Measurements from ENCODE around the gene PET100. TPM values are rescaled to one million over a fixed set of nuclear protein-coding genes. Genes with fewer than 3 reads are reported as not detected.
"Not testable (repeated sequence)": the region's sequence is repeated elsewhere in the genome, so short reads cannot be mapped to it uniquely, and the experiment has no call there.

PET100 gene
- total RNA-seq, 1 experiment from 2014 or later = 69.0 TPM

DNA sequence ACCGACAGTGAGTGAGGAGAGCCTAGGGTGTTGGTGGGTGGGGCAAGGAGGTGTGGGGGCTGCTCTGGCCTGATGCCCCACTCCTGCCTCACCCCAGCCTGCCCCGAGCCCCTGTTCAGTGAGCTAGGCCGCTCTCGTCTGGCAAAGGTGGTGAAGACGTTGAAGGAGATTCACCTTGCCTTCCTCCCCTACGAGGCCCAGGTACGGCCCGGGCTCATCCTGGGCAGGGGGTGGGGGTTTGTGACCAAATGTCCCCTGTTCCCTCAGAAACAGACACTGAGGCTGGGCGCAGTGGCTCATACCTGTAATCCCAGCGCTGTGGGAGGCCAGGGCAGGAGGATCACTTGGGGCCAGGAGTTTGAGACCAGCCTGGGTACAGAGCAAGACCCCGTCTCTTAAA lies 11.2 kb downstream of the PET100 start:
- Histone ChIP-seq H3K9me3 (no peaks in the 10 kb centered on the region), H3K36me3 (no peaks in the 10 kb centered on the region), H3K27me3 (peaks cover 33% of the 10 kb centered on the region), H3K4me3 (no peak overlapping the region)
- DNase-seq = no peak

DNA sequence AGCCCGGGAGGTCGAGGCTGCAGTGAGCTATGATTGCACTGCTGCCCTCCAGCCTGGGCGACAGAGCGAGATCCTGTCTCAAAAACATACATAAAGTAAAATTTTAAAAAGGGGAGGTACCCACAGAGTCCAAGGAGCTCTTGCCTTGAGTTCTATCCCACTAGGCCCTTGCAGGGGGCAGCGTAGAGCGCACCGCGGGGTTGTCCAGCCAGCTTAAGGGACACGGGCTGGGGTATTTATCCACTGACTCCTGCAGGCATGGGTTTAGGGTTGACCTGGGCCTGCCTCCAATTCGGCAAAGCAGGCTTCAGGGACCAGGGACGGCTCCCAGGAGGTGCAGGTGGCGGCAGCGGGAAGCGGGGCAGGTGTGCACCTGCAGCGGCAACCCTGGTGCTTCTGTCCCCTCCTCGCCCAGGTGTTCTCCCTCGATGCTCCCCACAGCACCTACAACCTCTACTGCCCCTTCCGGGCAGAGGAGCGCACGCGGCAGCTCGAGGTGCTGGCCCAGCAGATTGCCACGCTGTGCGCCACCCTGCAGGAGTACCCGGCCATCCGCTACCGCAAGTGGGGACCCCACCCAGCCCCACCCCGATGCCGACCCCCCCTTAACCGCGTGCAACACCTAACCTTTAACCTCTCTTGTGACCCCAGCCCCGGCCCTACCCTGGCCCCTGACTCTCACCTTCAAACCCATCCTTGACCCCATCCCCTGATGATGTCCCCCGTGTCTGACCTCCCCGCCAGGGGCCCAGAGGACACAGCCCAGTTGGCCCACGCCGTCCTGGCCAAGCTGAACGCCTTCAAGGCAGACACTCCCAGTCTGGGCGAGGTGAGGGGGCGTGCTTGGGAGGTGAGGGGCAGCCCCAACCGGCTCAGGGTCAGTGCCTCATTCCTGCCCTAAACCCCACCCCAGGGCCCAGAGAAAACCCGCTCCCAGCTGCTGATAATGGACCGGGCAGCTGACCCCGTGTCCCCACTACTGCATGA lies 12.0 kb downstream of the PET100 start:
- Histone ChIP-seq H3K4me3 (no peak overlapping the region), H3K36me3 (no peaks in the 10 kb centered on the region), H3K27me3 (peaks cover 28% of the 10 kb centered on the region), H3K9me3 (no peaks in the 10 kb centered on the region)
- DNase-seq = no peak

DNA sequence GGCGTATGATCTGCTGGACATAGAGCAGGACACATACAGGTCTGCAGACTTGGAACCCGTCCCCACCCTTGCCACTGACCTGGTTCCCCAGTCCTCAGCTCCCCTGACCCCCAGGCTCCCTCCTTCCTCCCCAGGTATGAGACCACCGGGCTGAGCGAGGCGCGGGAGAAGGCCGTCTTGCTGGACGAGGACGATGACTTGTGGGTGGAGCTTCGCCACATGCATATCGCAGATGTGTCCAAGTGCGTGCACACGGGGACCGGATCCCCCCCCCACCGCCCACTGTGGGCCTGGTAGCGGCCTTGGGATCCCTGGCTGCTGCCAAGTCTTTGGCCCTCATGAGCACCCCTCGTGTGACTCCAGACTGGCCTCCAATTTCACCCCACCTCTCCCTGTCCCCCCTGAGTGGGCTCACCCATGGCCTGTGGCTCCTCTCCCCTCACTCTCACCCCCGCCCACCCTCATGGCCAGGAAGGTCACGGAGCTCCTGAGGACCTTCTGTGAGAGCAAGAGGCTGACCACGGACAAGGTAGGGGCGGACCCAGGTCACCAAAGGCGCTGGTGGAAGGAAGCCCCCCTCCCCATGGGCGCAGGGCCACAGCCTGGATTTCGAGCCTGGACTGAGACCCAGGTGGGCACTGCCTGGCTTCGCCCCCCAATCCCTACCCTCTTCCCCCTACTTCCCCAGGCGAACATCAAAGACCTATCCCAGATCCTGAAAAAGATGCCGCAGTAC lies 12.9 kb downstream of the PET100 start:
- Histone ChIP-seq H3K9me3 (no peaks in the 10 kb centered on the region), H3K27me3 (peaks cover 19% of the 10 kb centered on the region), H3K36me3 (no peaks in the 10 kb centered on the region), H3K4me3 (no peak overlapping the region)
- no peak for DNase-seq

DNA sequence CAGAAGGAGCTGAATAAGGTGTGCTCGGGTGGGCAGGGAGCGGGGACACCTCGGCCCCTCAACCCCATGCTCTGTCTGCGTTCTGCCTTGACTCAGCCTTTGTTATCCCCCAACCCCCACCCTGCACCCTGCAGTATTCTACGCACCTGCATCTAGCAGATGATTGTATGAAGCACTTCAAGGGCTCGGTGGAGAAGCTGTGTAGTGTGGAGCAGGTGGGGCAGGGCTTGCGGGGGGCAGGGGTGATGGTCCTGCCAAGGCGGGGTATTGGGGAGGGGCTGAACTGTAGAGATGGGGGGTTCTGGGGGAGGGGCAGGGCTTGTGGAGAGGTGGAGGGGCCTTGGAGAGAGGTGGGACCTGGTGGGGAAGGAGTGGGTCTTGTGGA lies 13.4 kb downstream of the PET100 start:
- H3K9me3 ChIP-seq = no peaks in the 10 kb centered on the region
- H3K36me3 ChIP-seq = no peaks in the 10 kb centered on the region
- DNase-seq = no peak
- peaks cover 13% of the 10 kb centered on the region for H3K27me3 ChIP-seq
- H3K4me3 ChIP-seq = no peak overlapping the region

DNA sequence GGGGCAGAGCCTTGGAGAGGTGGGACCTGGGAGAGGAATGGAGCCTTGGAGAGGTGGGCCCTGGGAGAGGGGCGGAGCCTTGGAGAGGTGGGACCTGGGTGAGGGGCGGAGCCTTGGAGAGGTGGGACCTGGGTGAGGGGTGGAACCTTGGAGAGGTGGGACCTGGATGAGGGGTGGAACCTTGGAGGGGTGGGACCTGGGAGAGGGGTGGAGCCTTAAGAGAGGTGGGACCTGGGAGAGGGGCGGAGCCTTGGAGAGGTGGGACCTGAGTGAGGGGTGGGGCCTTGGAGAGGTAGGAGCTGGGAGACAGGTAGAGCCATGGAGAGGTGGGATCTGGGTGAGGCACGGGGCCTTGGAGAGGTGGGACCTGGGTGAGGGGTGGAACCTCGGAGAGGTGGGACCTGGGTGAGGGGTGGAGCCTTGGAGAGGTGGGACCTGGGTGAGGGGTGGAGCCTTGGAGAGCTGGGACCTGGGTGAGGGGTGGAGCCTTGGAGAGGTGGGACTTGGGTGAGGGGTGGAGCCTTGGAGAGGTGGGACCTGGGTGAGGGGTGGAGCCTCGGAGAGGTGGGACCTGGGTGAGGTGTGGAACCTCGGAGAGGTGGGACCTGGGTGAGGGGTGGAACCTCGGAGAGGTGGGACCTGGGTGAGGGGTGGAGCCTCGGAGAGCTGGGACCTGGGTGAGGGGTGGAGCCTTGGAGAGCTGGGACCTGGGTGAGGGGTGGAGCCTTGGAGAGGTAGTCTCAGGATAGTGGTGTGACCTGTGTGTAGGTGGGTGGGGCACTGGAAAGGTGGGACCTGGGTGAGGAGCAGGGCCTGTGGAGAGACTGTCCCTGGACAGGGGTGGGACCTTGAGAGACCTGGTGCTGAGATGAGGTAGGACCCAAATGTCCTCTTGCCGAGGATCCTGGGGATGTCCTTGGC lies 14.3 kb downstream of the PET100 start:
- H3K36me3 ChIP-seq, H3K4me3 ChIP-seq, DNase-seq, H3K27me3 ChIP-seq, H3K9me3 ChIP-seq: not testable (repeated sequence)

DNA sequence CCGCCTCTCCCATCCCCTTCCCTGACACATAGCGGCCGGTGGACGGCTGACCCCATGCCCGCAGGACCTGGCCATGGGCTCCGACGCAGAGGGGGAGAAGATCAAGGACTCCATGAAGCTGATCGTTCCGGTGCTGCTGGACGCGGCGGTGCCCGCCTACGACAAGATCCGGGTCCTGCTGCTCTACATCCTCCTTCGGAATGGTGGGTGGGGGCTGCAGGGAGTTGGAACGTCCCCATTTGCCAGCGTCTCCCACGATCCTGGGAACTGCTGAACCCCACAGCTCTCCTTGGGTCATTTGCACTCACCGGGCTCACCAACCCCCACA lies 14.9 kb downstream of the PET100 start:
- H3K27me3 ChIP-seq = peaks cover 10% of the 10 kb centered on the region; the same call in 1 of the 2 replicates
- no peaks in the 10 kb centered on the region for H3K9me3 ChIP-seq
- H3K4me3 ChIP-seq = no peak overlapping the region
- no peaks in the 10 kb centered on the region for H3K36me3 ChIP-seq
- DNase-seq = no peak

DNA sequence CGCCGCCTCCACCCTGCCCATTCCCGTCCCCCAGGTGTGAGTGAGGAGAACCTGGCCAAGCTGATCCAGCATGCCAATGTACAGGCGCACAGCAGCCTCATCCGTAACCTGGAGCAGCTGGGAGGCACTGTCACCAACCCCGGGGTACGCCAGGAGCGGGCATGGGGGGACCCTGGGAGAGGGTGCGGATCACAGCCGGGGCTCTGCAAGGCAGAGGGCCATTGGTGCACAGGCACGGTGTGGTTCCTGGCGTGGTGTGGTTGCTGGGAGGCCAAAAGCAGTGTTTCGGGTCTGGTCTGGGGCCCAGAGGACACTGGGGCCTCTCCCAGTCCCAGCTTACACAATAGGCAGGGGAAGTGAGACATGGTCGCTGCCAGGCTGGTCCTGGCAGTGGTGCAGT lies 15.6 kb downstream of the PET100 start:
- no peaks in the 10 kb centered on the region for H3K9me3 ChIP-seq
- H3K36me3 ChIP-seq = no peaks in the 10 kb centered on the region
- H3K4me3 ChIP-seq = no peak overlapping the region
- no peak for DNase-seq
- H3K27me3 ChIP-seq = peaks cover 13% of the 10 kb centered on the region; the same call in 1 of the 2 replicates

DNA sequence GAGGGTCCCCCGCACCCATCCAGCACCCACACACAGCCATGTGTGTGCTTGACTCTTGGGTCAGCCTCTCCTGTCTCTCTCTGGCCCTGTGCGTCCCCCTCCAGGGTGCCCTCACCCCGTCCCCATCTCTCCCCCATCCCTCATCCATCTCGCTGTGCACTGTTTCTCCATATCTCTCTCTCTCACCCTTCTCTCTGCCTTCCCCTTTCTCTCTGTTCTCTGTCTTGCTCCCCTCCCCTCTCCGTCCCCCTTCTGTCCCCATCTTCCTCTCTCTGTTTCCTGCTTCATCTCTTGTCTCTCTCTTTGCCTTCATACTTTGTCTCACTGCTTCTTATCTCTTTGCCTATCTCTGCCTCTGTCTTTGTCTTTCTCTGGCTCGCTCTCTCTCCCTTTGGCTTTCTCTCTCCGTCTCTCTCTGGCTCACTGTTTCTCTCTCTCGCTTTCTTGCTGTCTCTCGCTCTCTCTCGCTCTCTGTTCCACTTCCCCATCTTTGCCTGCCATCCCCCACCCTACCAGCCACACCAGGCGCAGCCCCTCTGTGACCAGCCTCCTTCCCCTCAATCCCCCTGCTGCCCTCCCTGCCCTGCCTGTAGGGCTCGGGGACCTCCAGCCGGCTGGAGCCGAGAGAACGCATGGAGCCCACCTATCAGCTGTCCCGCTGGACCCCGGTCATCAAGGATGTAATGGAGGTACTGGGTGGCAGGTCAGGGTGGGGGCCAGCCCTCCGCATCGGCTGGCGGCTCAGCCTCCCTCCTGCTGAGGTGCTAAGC lies 16.2 kb downstream of the PET100 start:
- Histone ChIP-seq H3K4me3 (no peak overlapping the region), H3K9me3 (no peaks in the 10 kb centered on the region), H3K27me3 (peaks cover 13% of the 10 kb centered on the region), H3K36me3 (no peaks in the 10 kb centered on the region)
- no peak for DNase-seq

DNA sequence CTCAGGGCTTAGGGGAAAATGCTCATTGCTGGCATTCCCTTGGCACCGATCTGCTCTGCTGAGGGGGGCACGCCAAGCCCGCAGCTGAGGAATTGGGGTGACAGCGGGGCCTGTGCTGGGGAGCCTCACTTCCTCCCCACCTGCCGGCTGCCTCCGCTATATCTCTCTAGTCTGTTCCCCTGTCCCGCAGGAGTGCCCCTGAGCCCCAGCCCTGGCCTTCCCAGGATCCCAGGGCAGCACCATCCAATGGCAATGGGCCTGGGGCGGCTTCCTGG lies 16.8 kb downstream of the PET100 start:
- DNase-seq = no peak
- Histone ChIP-seq H3K9me3 (no peaks in the 10 kb centered on the region), H3K36me3 (no peaks in the 10 kb centered on the region), H3K27me3 (peaks cover 19% of the 10 kb centered on the region), H3K4me3 (no peak overlapping the region)

DNA sequence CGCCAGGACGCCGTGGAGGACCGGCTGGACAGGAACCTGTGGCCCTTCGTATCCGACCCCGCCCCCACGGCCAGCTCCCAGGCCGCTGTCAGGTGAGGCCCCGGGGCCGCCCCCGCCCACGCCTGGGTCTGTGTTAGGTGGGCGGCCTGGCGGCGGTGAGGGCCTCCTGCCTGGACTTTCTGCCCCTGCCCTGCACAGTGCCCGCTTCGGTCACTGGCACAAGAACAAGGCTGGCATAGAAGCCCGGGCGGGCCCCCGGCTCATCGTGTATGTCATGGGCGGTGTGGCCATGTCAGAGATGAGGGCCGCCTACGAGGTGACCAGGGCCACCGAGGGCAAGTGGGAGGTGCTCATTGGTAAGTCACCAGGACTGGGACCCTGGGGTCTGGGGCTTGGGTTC lies 17.6 kb downstream of the PET100 start:
- Histone ChIP-seq H3K4me3 (no peak overlapping the region), H3K9me3 (no peaks in the 10 kb centered on the region), H3K27me3 (peaks cover 23% of the 10 kb centered on the region), H3K36me3 (no peaks in the 10 kb centered on the region)
- DNase-seq = no peak

DNA sequence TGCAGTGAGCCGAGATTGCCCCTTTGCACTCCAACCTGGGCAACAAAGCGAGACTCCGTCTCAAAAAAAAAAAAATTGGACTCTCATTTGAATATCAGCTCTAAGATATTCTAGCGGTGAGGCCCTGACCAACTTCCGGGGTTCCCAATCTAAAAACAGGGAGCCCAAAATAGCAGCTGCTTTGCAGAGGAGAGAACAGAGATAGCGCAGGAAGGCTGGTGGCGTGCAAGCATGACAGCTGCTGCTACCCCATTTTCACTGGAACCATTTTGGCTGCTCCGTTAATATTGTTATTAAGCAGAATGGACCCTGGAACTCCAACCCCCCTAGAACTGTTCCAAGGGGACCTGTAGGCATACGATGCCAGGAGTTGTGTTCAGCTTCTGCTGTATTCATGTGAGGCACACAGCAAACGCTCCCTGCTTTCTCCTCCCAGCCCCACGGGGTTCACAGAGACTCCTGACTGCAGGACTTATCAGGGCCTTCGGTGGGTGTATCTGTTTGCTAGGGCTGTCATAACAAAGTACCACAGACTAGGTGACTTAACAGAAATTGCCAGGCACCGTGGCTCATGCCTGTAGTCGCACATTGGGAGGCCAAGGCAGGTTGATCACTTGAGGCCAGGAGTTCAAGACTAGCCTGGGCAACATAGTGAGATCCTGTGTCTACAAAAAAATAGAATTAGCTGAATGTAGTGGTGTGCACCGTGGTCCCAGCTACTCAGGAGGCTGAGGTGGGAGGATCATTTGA lies 18.8 kb downstream of the PET100 start:
- Histone ChIP-seq H3K27me3 (peaks cover 22% of the 10 kb centered on the region), H3K36me3 (no peaks in the 10 kb centered on the region), H3K9me3 (no peaks in the 10 kb centered on the region), H3K4me3 (no peak overlapping the region)
- no peak for DNase-seq

DNA sequence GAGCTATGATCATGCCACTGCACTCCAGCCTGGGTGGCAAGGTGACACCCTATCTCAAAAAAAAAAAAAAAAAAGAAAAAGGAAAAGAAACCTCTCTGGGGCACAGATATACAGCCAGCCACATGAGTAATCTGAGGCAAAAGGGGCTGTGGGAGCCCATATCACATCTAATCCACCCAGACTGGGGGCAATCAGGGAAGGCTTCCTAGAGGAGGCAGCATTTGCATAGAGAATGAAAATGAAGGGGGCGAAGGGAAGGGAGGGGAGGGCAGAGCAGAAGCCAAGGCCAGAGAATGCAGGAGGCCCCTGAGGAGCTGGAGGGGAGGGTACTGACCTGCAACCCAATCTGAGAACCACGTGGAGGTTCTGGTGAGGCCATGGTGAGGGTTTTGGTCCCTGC lies 20.6 kb downstream of the PET100 start:
- no peaks in the 10 kb centered on the region for H3K9me3 ChIP-seq
- no peak for DNase-seq
- H3K27me3 ChIP-seq = peaks cover 24% of the 10 kb centered on the region
- H3K36me3 ChIP-seq = no peaks in the 10 kb centered on the region
- H3K4me3 ChIP-seq = no peak overlapping the region

DNA sequence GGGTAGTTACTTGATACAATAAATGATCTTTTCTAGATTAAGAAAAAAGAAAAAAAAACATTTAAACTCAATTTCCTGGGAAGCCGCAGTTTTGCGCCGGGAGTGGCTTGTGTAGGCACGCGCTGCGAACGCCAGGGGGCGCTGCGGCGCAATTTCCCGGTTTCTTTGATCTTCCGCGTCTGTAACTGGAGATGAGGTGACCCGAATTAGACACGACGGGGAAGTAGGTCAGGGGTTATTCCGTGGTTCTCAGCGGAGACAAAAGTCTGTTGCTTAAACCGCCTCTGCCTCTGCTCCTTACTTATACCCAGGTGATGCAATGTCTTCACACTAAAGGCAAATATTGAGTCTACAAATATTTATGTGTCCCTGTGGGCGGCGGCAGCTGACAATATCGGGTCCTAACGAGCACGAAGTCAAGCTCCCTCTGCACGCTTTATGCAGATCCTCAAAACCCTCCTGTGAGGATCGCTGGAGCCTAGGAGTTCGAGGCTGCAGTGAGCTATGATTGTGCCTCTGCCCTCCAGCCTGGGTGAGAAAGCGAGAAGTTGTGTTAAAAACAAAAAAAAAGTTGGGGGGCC lies 22.6 kb downstream of the PET100 start:
- no peaks in the 10 kb centered on the region for H3K9me3 ChIP-seq
- H3K36me3 ChIP-seq = no peaks in the 10 kb centered on the region
- H3K27me3 ChIP-seq = peaks cover 21% of the 10 kb centered on the region
- H3K4me3 ChIP-seq = peak overlapping the region; percentile 21
- peak; percentile 74 for DNase-seq

DNA sequence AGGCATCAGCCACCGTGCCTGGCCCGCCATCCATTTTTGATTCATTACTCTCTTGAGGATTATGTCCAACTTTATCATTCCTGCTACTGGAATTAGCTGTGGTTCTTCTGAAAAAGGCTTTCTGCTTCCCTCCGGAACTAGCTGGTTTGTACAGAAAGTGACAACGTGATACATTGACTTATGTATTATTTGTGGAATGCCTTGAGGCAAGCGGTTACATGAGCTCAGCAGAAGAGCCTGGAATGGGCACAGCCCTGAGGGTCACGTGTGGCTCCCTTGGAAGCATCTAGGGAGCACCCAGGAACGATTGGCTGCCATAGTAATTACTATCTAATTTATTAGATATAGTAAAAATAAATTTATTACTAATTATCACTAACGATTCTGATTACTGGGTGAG lies 24.8 kb downstream of the PET100 start:
- H3K36me3 ChIP-seq = no peaks in the 10 kb centered on the region
- peaks cover 33% of the 10 kb centered on the region for H3K27me3 ChIP-seq
- H3K4me3 ChIP-seq = no peak overlapping the region
- H3K9me3 ChIP-seq = no peaks in the 10 kb centered on the region
- no peak for DNase-seq

DNA sequence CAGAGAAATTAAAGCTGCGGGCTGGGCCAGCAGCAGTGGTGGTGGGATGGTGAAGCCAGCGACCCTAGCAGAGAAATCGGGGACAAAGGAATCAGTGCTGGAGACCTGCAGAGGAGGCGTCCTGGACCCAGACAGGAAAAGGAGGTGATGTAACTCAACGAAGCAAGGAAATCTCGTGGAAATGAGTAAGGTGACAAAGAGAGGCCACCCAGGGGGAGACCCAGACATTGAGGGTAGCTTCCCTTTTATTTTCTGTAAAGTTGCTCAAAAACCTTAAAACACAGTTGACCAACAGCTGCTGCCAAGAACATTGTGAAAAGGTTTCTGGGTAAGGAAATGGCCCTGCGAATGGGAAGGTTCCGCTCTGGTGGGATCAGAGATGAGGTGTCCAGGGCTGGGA lies 26.0 kb downstream of the PET100 start:
- Histone ChIP-seq H3K27me3 (peaks cover 35% of the 10 kb centered on the region), H3K9me3 (no peaks in the 10 kb centered on the region), H3K4me3 (no peak overlapping the region), H3K36me3 (no peaks in the 10 kb centered on the region)
- no peak for DNase-seq

Data from MG63 (cell line).